ENCODE results near the gene OSCP1.

GRCh38 chr1:36402504-36402890 is 47.8 kb downstream of the OSCP1 start:
- TF ChIP-seq, protein P1, sequence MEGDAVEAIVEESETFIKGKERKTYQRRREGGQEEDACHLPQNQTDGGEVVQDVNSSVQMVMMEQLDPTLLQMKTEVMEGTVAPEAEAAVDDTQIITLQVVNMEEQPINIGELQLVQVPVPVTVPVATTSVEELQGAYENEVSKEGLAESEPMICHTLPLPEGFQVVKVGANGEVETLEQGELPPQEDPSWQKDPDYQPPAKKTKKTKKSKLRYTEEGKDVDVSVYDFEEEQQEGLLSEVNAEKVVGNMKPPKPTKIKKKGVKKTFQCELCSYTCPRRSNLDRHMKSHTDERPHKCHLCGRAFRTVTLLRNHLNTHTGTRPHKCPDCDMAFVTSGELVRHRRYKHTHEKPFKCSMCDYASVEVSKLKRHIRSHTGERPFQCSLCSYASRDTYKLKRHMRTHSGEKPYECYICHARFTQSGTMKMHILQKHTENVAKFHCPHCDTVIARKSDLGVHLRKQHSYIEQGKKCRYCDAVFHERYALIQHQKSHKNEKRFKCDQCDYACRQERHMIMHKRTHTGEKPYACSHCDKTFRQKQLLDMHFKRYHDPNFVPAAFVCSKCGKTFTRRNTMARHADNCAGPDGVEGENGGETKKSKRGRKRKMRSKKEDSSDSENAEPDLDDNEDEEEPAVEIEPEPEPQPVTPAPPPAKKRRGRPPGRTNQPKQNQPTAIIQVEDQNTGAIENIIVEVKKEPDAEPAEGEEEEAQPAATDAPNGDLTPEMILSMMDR (IDR thresholded peaks at IDR 0.05; ENCODE audit: extremely low read depth in 1 of 2, insufficient read depth in 1 of 2, low read depth in 1 of 2, low read length in 2 of 2) = no peak
- TF ChIP-seq POLR2A (IDR thresholded peaks at IDR 0.05; ENCODE audit: low read depth, low read length) = no peak
- no peak for TF ChIP-seq EZH2 (IDR thresholded peaks at IDR 0.05; ENCODE audit: borderline replicate concordance, low read depth, low read length, severe bottlenecking)
- TF ChIP-seq, protein P2, sequence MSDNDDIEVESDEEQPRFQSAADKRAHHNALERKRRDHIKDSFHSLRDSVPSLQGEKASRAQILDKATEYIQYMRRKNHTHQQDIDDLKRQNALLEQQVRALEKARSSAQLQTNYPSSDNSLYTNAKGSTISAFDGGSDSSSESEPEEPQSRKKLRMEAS (IDR thresholded peaks at IDR 0.05; ENCODE audit: insufficient read depth, insufficient read length) = no peak
- no peak for TF ChIP-seq POLR2AphosphoS5 (IDR thresholded peaks at IDR 0.05; ENCODE audit: insufficient read depth, low read depth, low read length)
- TF ChIP-seq MYC (IDR thresholded peaks at IDR 0.05; ENCODE audit: low read depth, low read length) = no peak
- no peak for TF ChIP-seq FOS (IDR thresholded peaks at IDR 0.05; ENCODE audit: borderline replicate concordance, insufficient read depth, low read length)
- TF ChIP-seq JUN (IDR thresholded peaks at IDR 0.05; ENCODE audit: borderline replicate concordance, insufficient read depth, insufficient read length, low read depth) = no peak
- TF ChIP-seq GATA2 (IDR thresholded peaks at IDR 0.05; ENCODE audit: insufficient read depth, insufficient read length, low read depth, low read length) = no peak

Measured in endothelial cell of umbilical vein (primary cell).